Spleen (tissue), 11 donors: ENCODE data around the gene DPYSL5. TPM values are rescaled to one million over a fixed set of nuclear protein-coding genes. Genes with fewer than 3 reads are reported as not detected.

ENCODE experiments used
- DNase-seq: peaks from one replicate; pipeline ENCODE4 v3.0.0-alpha.2; 2020
- H3K27ac ChIP-seq, 8 donors: fragments of 200-600 bp; sonication (generic) in 7 of 8; 1 replicate in 4 of 8; 2 replicates in 4 of 8; pipeline versions ENCODE4 v1.5.0 to v1.8.0; 2016 to 2021; ENCODE audit warnings: inconsistent platforms in 4 of 8, mild to moderate bottlenecking in 4 of 8, moderate library complexity in 1 of 8
- H3K27me3 ChIP-seq, 7 donors: fragments of 200-600 bp; sonication (generic) in 6 of 7; replicated peaks in 1 of 7; 1 replicate in 4 of 7; 2 replicates in 3 of 7; pipeline versions ENCODE4 v1.5.0 to v1.8.0; 2016 to 2021; ENCODE audit warnings: inconsistent platforms in 3 of 7, mild to moderate bottlenecking in 1 of 7
- H3K36me3 ChIP-seq, 6 donors: fragments of 200-600 bp; sonication (generic) in 5 of 6; 1 replicate in 4 of 6; 2 replicates in 2 of 6; pipeline versions ENCODE4 v1.5.0 to v1.8.0; 2016 to 2021; ENCODE audit warnings: inconsistent platforms in 2 of 6
- H3K4me1 ChIP-seq, 6 donors: fragments of 200-600 bp; sonication (generic) in 5 of 6; 1 replicate in 3 of 6; 2 replicates in 3 of 6; pipeline versions ENCODE4 v1.5.0 to v1.8.0; 2016 to 2021; ENCODE audit warnings: inconsistent platforms in 3 of 6
- H3K4me3 ChIP-seq, 8 donors: fragments of 200-600 bp; sonication (generic) in 7 of 8; 1 replicate in 4 of 8; 2 replicates in 4 of 8; pipeline versions ENCODE4 v1.5.0 to v1.8.0; 2016 to 2021; ENCODE audit warnings: inconsistent platforms in 4 of 8, mild to moderate bottlenecking in 4 of 8, moderate library complexity in 2 of 8
- H3K9me3 ChIP-seq, 8 donors: fragments of 200-600 bp; sonication (generic) in 7 of 8; 1 replicate in 4 of 8; 2 replicates in 4 of 8; pipeline versions ENCODE4 v1.5.0 to v1.8.0; 2016 to 2021; ENCODE audit warnings: inconsistent platforms in 4 of 8
- CTCF ChIP-seq, 11 experiments: fragments of 200-600 bp in 7 of 11; fragments of 450-650 bp in 4 of 11; sonication (generic) in 4 of 11; IDR thresholded peaks in 8 of 11; conservative IDR thresholded peaks in 3 of 11; 1 replicate in 7 of 11; 2 replicates in 4 of 11; pipeline versions ENCODE4 v1.4.0 to v1.8.0; 2016 to 2021; ENCODE audit warnings: antibody characterized with exemption in 11 of 11, inconsistent platforms in 4 of 11, mild to moderate bottlenecking in 1 of 11
- POLR2A ChIP-seq, 3 donors: fragments of 450-650 bp; IDR thresholded peaks; one replicate each; pipeline ENCODE4 v1.5.1; 2017; ENCODE audit warnings: antibody characterized with exemption in 3 of 3, mild to moderate bottlenecking in 1 of 3
- POLR2AphosphoS5 ChIP-seq, 3 donors: sonication (generic); formaldehyde crosslinking; IDR thresholded peaks; one replicate each; pipeline ENCODE4 v1.5.1; 2017; ENCODE audit warnings: antibody characterized with exemption in 3 of 3
- WGBS, 5 donors: extraction: QIAGEN DNeasy Blood & Tissue Kit in 3 of 5; methylation state at CpG; one replicate each; pipeline versions ENCODE4 v1.1.5 to v1.1.7; 2013 to 2018; 5-methylcytosine and 5-hydroxymethylcytosine counted together
- intact Hi-C: fragments of 100-400 bp; cut with DNase I; formaldehyde crosslinking; loops from one replicate; pipeline ENCODE4 v1.15.0; 2023; ENCODE audit warnings: low total_unique reads
- polyA plus RNA-seq, 3 donors: library from polyadenylated mRNA; stranded (reverse); fragments of 200-250 nt; gene quantifications; one replicate each; pipeline ENCODE4 v1.2.1, GENCODE V29; 2013
- total RNA-seq, 7 donors: library from RNA; depleted of rRNA in 3 of 7; stranded (reverse); fragments of >200 nt in 3 of 7; fragmentation: NEBNext Ultra II Directional in 4 of 7; extraction: Animal tissue kit (Norgen Biotek cat#: 25700) in 4 of 7; gene quantifications; one replicate each; pipeline versions ENCODE4 v1.1.0 to v1.2.1, GENCODE V29; 2016 to 2021
- donor health status: healthy with polysubstance abuse.
- donor health status: DM: no; HTN: no; CAD: no; lungs with moderate emphysema.
- donor health status: DM: no; HTN: no; CAD: no.
- donor health status: Bipolar disorder and iron deficiency.
- donor health status: healthy.
- donor health status: DM: no; HTN: no; CAD: no.
- donor health status: DM: yes; HTN: yes; CAD: no.

DPYSL5 gene
- total and polyA plus RNA-seq, 10 donors: 0.02 to 0.07 (median 0.02) TPM; not detected in 7

- DNase-seq: peak; percentile 79
- H3K9me3 ChIP-seq: no peaks in the 10 kb centered on the region
- TF ChIP-seq POLR2AphosphoS5 (IDR thresholded peaks at IDR 0.05) (peak in 1 of 3 donors; percentile 24), POLR2A (IDR thresholded peaks at IDR 0.05) (no peak)
- peaks cover 0 to 9% (median 0%) of the 10 kb centered on the region in 7 donors for H3K27me3 ChIP-seq
- no peak overlapping the region for H3K4me3 ChIP-seq
- WGBS, 5 donors: 12 to 33% (median 16%) methylated on average over 4 of the region's 4 CpGs
- H3K27ac ChIP-seq: peak overlapping the region in 1 of 8 donors; percentile 17
- intact Hi-C loops: no loop called here
- H3K36me3 ChIP-seq: no peaks in the 10 kb centered on the region
- peaks cover 0 to 17% (median 11%) of the 10 kb centered on the region in 6 donors for H3K4me1 ChIP-seq
Observed at GRCh38 chr2:26887151-26887550, 39.2 kb downstream of the DPYSL5 start.

GRCh38 chr2:26889796-26890195 is 41.9 kb downstream of the DPYSL5 start:
- intact Hi-C loops: no loop called here
- Histone ChIP-seq H3K9me3 (peaks cover 0 to 4% (median under 1%) of the 10 kb centered on the region in 8 donors), H3K27me3 (peaks cover 0 to under 1% (median 0%) of the 10 kb centered on the region in 7 donors), H3K4me3 (no peak overlapping the region), H3K27ac (no peak overlapping the region), H3K4me1 (peaks cover 0 to 17% (median 11%) of the 10 kb centered on the region in 6 donors), H3K36me3 (no peaks in the 10 kb centered on the region)
- WGBS, 5 donors: 84 to 95% (median 88%) methylated on average over 4 of the region's 4 CpGs
- no peak for DNase-seq
- TF ChIP-seq POLR2AphosphoS5 (IDR thresholded peaks at IDR 0.05) (no peak), POLR2A (IDR thresholded peaks at IDR 0.05) (no peak), CTCF (IDR thresholded peaks at IDR 0.05 in 8 of 11, conservative IDR thresholded peaks at IDR 0.05 in 3 of 11) (no peak)

GRCh38 chr2:26890341-26891000 is 42.5 kb downstream of the DPYSL5 start:
- peaks cover 0 to 11% (median 6%) of the 10 kb centered on the region in 8 donors for H3K9me3 ChIP-seq
- H3K27ac ChIP-seq: no peak overlapping the region
- H3K4me3 ChIP-seq: no peak overlapping the region
- TF ChIP-seq POLR2A (IDR thresholded peaks at IDR 0.05) (no peak), CTCF (IDR thresholded peaks at IDR 0.05 in 8 of 11, conservative IDR thresholded peaks at IDR 0.05 in 3 of 11) (no peak), POLR2AphosphoS5 (IDR thresholded peaks at IDR 0.05) (no peak)
- H3K36me3 ChIP-seq: no peaks in the 10 kb centered on the region
- WGBS, 5 donors: 86 to 95% (median 90%) methylated on average over 11 of the region's 11 CpGs
- H3K4me1 ChIP-seq: peaks cover 0 to 17% (median 11%) of the 10 kb centered on the region in 6 donors
- no peak for DNase-seq
- intact Hi-C loops: no loop called here
- no peaks in the 10 kb centered on the region for H3K27me3 ChIP-seq

DNA sequence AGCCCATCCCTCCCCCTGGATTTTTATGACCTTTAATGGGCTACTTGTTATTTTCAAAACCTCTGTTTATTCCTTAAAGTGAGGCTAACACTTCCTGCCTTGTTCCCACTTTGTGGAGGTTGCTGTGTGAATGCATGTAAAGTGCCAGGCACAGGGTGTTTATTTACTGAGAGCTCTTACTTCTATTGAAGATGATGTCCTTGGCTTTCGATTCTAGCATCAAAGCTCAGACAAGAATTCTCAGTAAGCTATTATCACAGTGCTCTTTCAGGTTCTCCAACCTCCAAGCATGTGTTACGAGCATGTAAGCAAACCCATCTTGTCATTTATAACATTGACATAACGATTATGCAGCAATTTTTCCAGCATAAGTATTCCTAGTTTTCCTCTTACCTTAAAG is 44.2 kb downstream of the DPYSL5 start:
- Histone ChIP-seq H3K27ac (no peak overlapping the region), H3K36me3 (no peaks in the 10 kb centered on the region), H3K4me1 (peaks cover 0 to 8% (median 4%) of the 10 kb centered on the region in 6 donors), H3K4me3 (no peak overlapping the region), H3K27me3 (no peaks in the 10 kb centered on the region), H3K9me3 (peaks cover 0 to 17% (median 8%) of the 10 kb centered on the region in 8 donors)
- intact Hi-C loops: no loop called here
- no peak for DNase-seq
- WGBS, 5 donors: 68 to 86% (median 81%) methylated on average over 3 of the region's 3 CpGs
- TF ChIP-seq POLR2A (IDR thresholded peaks at IDR 0.05): no peak
- no peak for TF ChIP-seq POLR2AphosphoS5 (IDR thresholded peaks at IDR 0.05)
- TF ChIP-seq CTCF (IDR thresholded peaks at IDR 0.05 in 8 of 11, conservative IDR thresholded peaks at IDR 0.05 in 3 of 11): no peak
